SKM-1 treated with dmso at 0.1 percent for 144 hours (cell line): ENCODE data around the gene CALCOCO1.
"Not testable (repeated sequence)": the region's sequence is repeated elsewhere in the genome, so short reads cannot be mapped to it uniquely, and the experiment has no call there.

Experiments used
- DNase-seq: peaks from one replicate; lab custom pipeline; 2025; ENCODE audit not compliant: unreplicated experiment; lab: John Stamatoyannopoulos, UW

CALCOCO1 gene

GRCh38 chr12:53734425-53734824 lies 7.2 kb upstream of the CALCOCO1 start:
- no peak for DNase-seq

- no peak for DNase-seq
Observed at GRCh38 chr12:53733807-53734200, 6.6 kb upstream of the CALCOCO1 start.

GRCh38 chr12:53733051-53733806 lies 6.0 kb upstream of the CALCOCO1 start:
- DNase-seq: no peak

- no peak for DNase-seq
Observed at GRCh38 chr12:53729644-53730043, 2.4 kb upstream of the CALCOCO1 start.

GRCh38 chr12:53728206-53728605 lies 954 bp upstream of the CALCOCO1 start:
- DNase-seq: no peak

GRCh38 chr12:53726946-53727309 lies 324 bp downstream of the CALCOCO1 start:
- DNase-seq: no peak

GRCh38 chr12:53726341-53726740 lies 911 bp downstream of the CALCOCO1 start:
- no peak for DNase-seq

GRCh38 chr12:53725824-53726223 lies 1.4 kb downstream of the CALCOCO1 start:
- no peak for DNase-seq

- no peak for DNase-seq
Observed at GRCh38 chr12:53722450-53723041, 4.7 kb downstream of the CALCOCO1 start.

GRCh38 chr12:53720946-53721345 lies 6.3 kb downstream of the CALCOCO1 start:
- DNase-seq: no peak

- no peak for DNase-seq
Observed at GRCh38 chr12:53719649-53720048, 7.6 kb downstream of the CALCOCO1 start.

GRCh38 chr12:53718567-53718966 lies 8.7 kb downstream of the CALCOCO1 start:
- not testable (repeated sequence) for DNase-seq

GRCh38 chr12:53717319-53717718 lies 9.9 kb downstream of the CALCOCO1 start:
- DNase-seq: no peak

- DNase-seq: no peak
Observed at GRCh38 chr12:53714004-53714403, 13.2 kb downstream of the CALCOCO1 start.

GRCh38 chr12:53713516-53713915 lies 13.7 kb downstream of the CALCOCO1 start:
- no peak for DNase-seq

- DNase-seq: no peak
Observed at GRCh38 chr12:53712059-53712643, 15.1 kb downstream of the CALCOCO1 start.

- no peak for DNase-seq
Observed at GRCh38 chr12:53710091-53710490, 17.2 kb downstream of the CALCOCO1 start.

- no peak for DNase-seq
Observed at GRCh38 chr12:53709671-53710070, 17.6 kb downstream of the CALCOCO1 start.

- DNase-seq: no peak
Observed at GRCh38 chr12:53706080-53706479, 21.2 kb downstream of the CALCOCO1 start.

GRCh38 chr12:53703756-53704155 lies 23.5 kb downstream of the CALCOCO1 start:
- DNase-seq: no peak

- DNase-seq: no peak
Observed at GRCh38 chr12:53701518-53702264, 25.6 kb downstream of the CALCOCO1 start.

- DNase-seq: no peak
Observed at GRCh38 chr12:53700567-53700966, 26.7 kb downstream of the CALCOCO1 start.
